ENCODE data around the gene NAT8L. TPM values are rescaled to one million over a fixed set of nuclear protein-coding genes. Genes with fewer than 3 reads are reported as not detected.

Gene NAT8L
- total RNA-seq, 1 donor from 2014 or later, result 1.6 TPM

GRCh38 chr4:2063557-2064275, 4.6 kb downstream of the NAT8L start:
- no peak overlapping the region for H3K4me3 ChIP-seq (ENCODE audit: insufficient read depth, low read depth, low read length)
- DNase-seq (ENCODE audit: low read depth) (no peak), FAIRE-seq (no peak)
- H3K27ac Mint-ChIP-seq (ENCODE audit: unreplicated experiment), result no peak overlapping the region
- H4K20me1 ChIP-seq (ENCODE audit: insufficient read depth, low read length), result no peaks in the 10 kb centered on the region
- no peaks in the 10 kb centered on the region for H3K36me3 ChIP-seq (ENCODE audit: insufficient read depth, low read length)
- H3K9me3 Mint-ChIP-seq (ENCODE audit: unreplicated experiment), result no peaks in the 10 kb centered on the region
- no peak overlapping the region for H3K9ac ChIP-seq (ENCODE audit: low read length)
- no peak overlapping the region for H3K4me2 ChIP-seq (ENCODE audit: low read length)
- no peaks in the 10 kb centered on the region for H3K79me2 ChIP-seq (ENCODE audit: insufficient read depth, low read length)
- no peak overlapping the region for H3K27ac ChIP-seq (ENCODE audit: low read depth, low read length)
- H3K27me3 ChIP-seq (ENCODE audit: insufficient read depth, low read length), result peaks cover 6% of the 10 kb centered on the region
- H3K4me3 Mint-ChIP-seq (ENCODE audit: unreplicated experiment), result no peak overlapping the region
- no peaks in the 10 kb centered on the region for H3K4me1 ChIP-seq (ENCODE audit: insufficient read depth, low read length)
- H3K36me3 Mint-ChIP-seq (ENCODE audit: low read depth, unreplicated experiment), result no peaks in the 10 kb centered on the region
- H2AFZ ChIP-seq (ENCODE audit: low read depth, low read length), result no peak overlapping the region
- TF ChIP-seq CTCF (IDR thresholded peaks at IDR 0.05; ENCODE audit: insufficient read depth, low read depth, low read length) (no peak), EZH2 (IDR thresholded peaks at IDR 0.05; ENCODE audit: insufficient read depth, low read length) (no peak)
- H3K4me1 Mint-ChIP-seq (ENCODE audit: low read depth, unreplicated experiment), result no peaks in the 10 kb centered on the region
- H3K9me3 ChIP-seq (ENCODE audit: insufficient read depth, low read depth, low read length), result peaks cover 4% of the 10 kb centered on the region
- H3K27me3 Mint-ChIP-seq (ENCODE audit: low read depth, unreplicated experiment), result peaks cover 9% of the 10 kb centered on the region

GRCh38 chr4:2064276-2064991, 5.3 kb downstream of the NAT8L start:
- Histone ChIP-seq H3K79me2 (ENCODE audit: insufficient read depth, low read length) (no peaks in the 10 kb centered on the region), H3K27ac (ENCODE audit: low read depth, low read length) (no peak overlapping the region), H2AFZ (ENCODE audit: low read depth, low read length) (no peak overlapping the region), H3K9ac (ENCODE audit: low read length) (no peak overlapping the region), H3K9me3 (ENCODE audit: insufficient read depth, low read depth, low read length) (peaks cover 4% of the 10 kb centered on the region), H3K4me2 (ENCODE audit: low read length) (no peak overlapping the region), H3K36me3 (ENCODE audit: insufficient read depth, low read length) (no peaks in the 10 kb centered on the region), H3K4me1 (ENCODE audit: insufficient read depth, low read length) (no peaks in the 10 kb centered on the region), H3K4me3 (ENCODE audit: insufficient read depth, low read depth, low read length) (no peak overlapping the region), H4K20me1 (ENCODE audit: insufficient read depth, low read length) (no peaks in the 10 kb centered on the region), H3K27me3 (ENCODE audit: insufficient read depth, low read length) (peaks cover 6% of the 10 kb centered on the region)
- DNase-seq (ENCODE audit: low read depth), result no peak
- no peak for FAIRE-seq
- no peak overlapping the region for H3K27ac Mint-ChIP-seq (ENCODE audit: unreplicated experiment)
- H3K9me3 Mint-ChIP-seq (ENCODE audit: unreplicated experiment), result no peaks in the 10 kb centered on the region
- H3K4me3 Mint-ChIP-seq (ENCODE audit: unreplicated experiment), result no peak overlapping the region
- TF ChIP-seq CTCF (IDR thresholded peaks at IDR 0.05; ENCODE audit: insufficient read depth, low read depth, low read length) (no peak), EZH2 (IDR thresholded peaks at IDR 0.05; ENCODE audit: insufficient read depth, low read length) (no peak)
- peaks cover 9% of the 10 kb centered on the region for H3K27me3 Mint-ChIP-seq (ENCODE audit: low read depth, unreplicated experiment)
- H3K36me3 Mint-ChIP-seq (ENCODE audit: low read depth, unreplicated experiment), result no peaks in the 10 kb centered on the region
- no peaks in the 10 kb centered on the region for H3K4me1 Mint-ChIP-seq (ENCODE audit: low read depth, unreplicated experiment)

Measured in astrocyte (in vitro differentiated cells and primary cell).